ENCODE measurements around the gene KCNH6. TPM values are rescaled to one million over a fixed set of nuclear protein-coding genes. Genes with fewer than 3 reads are reported as not detected.

The KCNH6 gene
- total and polyA plus RNA-seq, 4 donors: 0.09 TPM; not detected in 3

DNA sequence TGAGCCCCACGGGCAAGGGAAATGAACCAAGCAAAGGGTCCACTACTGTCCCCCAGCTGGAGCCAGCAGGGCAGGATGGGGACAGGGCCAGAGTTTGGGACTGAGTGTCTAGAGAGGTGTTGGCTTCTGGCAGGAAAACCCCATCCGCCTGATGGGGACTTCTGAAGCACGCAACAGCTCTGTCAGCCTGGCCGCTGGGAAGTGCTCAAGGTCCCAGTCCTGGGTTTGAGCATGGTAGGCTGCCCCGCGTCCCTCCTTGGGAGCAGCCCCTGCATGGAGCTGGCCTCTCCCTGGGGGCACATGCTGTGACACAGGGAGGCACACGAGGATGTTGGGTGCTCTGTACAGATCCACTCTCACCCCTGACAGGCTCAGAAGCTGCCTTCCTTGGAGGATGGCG, 31.7 kb upstream of the KCNH6 start:
- WGBS: 85% methylated on average over 8 of the region's 8 CpGs
- Histone ChIP-seq H3K9ac (ENCODE audit: low read depth in 1 of 2, low read length in 2 of 2) (no peak overlapping the region), H3K27ac (ENCODE audit: low read depth in 1 of 2, low read length in 2 of 2) (no peak overlapping the region), H3K4me1 (ENCODE audit: control insufficient read depth in 4 of 4, insufficient read depth in 4 of 4, low read length in 3 of 4) (no peaks in the 10 kb centered on the region), H3K4me3 (ENCODE audit: low read depth in 1 of 3, low read length in 3 of 3) (no peak overlapping the region), H3K27me3 (ENCODE audit: control insufficient read depth in 4 of 4, insufficient read depth in 4 of 4, low read length in 3 of 4) (no peaks in the 10 kb centered on the region), H3K9me3 (ENCODE audit: control insufficient read depth in 4 of 4, low read length in 3 of 4) (no peaks in the 10 kb centered on the region), H3K36me3 (ENCODE audit: control insufficient read depth in 4 of 4, insufficient read depth in 3 of 4, low read depth in 1 of 4, low read length in 3 of 4) (no peaks in the 10 kb centered on the region)
- no peak for TF ChIP-seq RAD21 (IDR thresholded peaks at IDR 0.05)
- TF ChIP-seq, protein P1, sequence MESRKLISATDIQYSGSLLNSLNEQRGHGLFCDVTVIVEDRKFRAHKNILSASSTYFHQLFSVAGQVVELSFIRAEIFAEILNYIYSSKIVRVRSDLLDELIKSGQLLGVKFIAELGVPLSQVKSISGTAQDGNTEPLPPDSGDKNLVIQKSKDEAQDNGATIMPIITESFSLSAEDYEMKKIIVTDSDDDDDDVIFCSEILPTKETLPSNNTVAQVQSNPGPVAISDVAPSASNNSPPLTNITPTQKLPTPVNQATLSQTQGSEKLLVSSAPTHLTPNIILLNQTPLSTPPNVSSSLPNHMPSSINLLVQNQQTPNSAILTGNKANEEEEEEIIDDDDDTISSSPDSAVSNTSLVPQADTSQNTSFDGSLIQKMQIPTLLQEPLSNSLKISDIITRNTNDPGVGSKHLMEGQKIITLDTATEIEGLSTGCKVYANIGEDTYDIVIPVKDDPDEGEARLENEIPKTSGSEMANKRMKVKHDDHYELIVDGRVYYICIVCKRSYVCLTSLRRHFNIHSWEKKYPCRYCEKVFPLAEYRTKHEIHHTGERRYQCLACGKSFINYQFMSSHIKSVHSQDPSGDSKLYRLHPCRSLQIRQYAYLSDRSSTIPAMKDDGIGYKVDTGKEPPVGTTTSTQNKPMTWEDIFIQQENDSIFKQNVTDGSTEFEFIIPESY (IDR thresholded peaks at IDR 0.05): no peak
- TF ChIP-seq FOXA1 (IDR thresholded peaks at IDR 0.05): no peak
- no peak for TF ChIP-seq HNF4A (conservative IDR thresholded peaks at IDR 0.05)
- no peak for TF ChIP-seq FOXA2 (IDR thresholded peaks at IDR 0.05)
- TF ChIP-seq EGR1 (IDR thresholded peaks at IDR 0.05; ENCODE audit: low read depth in 2 of 2): no peak
- TF ChIP-seq, protein P2, sequence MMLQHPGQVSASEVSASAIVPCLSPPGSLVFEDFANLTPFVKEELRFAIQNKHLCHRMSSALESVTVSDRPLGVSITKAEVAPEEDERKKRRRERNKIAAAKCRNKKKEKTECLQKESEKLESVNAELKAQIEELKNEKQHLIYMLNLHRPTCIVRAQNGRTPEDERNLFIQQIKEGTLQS (IDR thresholded peaks at IDR 0.05): no peak
- TF ChIP-seq JUND (IDR thresholded peaks at IDR 0.05): no peak
- TF ChIP-seq YY1 (IDR thresholded peaks at IDR 0.05): no peak
- DNase-seq (ENCODE audit: low spot score): no peak

DNA sequence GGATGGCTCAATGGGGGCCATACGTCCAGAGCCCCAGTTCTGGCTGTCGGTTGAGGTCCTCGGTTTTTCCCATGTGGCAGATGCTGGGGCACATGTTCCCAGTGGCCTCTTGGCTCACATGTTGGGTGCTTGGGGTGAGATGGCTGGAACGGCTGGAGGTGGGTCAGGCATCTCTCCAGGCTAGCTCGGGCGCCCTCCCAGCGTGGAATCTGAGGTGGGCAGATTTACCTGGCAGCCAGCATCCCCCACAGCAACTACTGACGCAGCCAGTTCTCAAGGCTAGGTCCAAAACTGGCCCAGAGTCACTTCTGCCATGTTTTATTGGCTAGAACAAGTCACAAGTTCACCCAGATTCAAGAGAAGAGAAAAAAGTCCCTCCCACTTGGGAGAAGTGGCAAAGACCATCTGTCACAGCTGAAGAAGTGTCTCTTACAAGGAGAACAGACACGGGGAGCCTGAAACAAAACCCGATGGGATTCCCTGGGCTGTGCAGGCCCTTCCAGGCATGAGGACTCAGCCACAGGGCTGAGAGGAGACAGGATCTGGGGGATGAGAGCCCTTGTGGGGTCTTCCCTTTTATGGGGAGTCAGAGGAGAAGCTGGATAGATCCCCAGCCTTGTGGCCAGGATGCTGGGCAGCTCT, 31.1 kb upstream of the KCNH6 start:
- no peak overlapping the region for H3K9ac ChIP-seq (ENCODE audit: low read depth in 1 of 2, low read length in 2 of 2)
- no peak for TF ChIP-seq HNF4G (IDR thresholded peaks at IDR 0.05)
- no peak for TF ChIP-seq RXRA (IDR thresholded peaks at IDR 0.05)
- TF ChIP-seq EGR1 (IDR thresholded peaks at IDR 0.05; ENCODE audit: low read depth in 2 of 2): no peak
- TF ChIP-seq HNF4A (conservative IDR thresholded peaks at IDR 0.05): no peak
- TF ChIP-seq FOXA2 (IDR thresholded peaks at IDR 0.05): no peak
- no peak for TF ChIP-seq RAD21 (IDR thresholded peaks at IDR 0.05)
- TF ChIP-seq, protein P3, sequence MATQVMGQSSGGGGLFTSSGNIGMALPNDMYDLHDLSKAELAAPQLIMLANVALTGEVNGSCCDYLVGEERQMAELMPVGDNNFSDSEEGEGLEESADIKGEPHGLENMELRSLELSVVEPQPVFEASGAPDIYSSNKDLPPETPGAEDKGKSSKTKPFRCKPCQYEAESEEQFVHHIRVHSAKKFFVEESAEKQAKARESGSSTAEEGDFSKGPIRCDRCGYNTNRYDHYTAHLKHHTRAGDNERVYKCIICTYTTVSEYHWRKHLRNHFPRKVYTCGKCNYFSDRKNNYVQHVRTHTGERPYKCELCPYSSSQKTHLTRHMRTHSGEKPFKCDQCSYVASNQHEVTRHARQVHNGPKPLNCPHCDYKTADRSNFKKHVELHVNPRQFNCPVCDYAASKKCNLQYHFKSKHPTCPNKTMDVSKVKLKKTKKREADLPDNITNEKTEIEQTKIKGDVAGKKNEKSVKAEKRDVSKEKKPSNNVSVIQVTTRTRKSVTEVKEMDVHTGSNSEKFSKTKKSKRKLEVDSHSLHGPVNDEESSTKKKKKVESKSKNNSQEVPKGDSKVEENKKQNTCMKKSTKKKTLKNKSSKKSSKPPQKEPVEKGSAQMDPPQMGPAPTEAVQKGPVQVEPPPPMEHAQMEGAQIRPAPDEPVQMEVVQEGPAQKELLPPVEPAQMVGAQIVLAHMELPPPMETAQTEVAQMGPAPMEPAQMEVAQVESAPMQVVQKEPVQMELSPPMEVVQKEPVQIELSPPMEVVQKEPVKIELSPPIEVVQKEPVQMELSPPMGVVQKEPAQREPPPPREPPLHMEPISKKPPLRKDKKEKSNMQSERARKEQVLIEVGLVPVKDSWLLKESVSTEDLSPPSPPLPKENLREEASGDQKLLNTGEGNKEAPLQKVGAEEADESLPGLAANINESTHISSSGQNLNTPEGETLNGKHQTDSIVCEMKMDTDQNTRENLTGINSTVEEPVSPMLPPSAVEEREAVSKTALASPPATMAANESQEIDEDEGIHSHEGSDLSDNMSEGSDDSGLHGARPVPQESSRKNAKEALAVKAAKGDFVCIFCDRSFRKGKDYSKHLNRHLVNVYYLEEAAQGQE (IDR thresholded peaks at IDR 0.05): no peak
- TF ChIP-seq, protein P1 (IDR thresholded peaks at IDR 0.05): no peak
- TF ChIP-seq NR2F2 (IDR thresholded peaks at IDR 0.05): no peak
- TF ChIP-seq FOXA1 (IDR thresholded peaks at IDR 0.05): no peak
- TF ChIP-seq, protein P4, sequence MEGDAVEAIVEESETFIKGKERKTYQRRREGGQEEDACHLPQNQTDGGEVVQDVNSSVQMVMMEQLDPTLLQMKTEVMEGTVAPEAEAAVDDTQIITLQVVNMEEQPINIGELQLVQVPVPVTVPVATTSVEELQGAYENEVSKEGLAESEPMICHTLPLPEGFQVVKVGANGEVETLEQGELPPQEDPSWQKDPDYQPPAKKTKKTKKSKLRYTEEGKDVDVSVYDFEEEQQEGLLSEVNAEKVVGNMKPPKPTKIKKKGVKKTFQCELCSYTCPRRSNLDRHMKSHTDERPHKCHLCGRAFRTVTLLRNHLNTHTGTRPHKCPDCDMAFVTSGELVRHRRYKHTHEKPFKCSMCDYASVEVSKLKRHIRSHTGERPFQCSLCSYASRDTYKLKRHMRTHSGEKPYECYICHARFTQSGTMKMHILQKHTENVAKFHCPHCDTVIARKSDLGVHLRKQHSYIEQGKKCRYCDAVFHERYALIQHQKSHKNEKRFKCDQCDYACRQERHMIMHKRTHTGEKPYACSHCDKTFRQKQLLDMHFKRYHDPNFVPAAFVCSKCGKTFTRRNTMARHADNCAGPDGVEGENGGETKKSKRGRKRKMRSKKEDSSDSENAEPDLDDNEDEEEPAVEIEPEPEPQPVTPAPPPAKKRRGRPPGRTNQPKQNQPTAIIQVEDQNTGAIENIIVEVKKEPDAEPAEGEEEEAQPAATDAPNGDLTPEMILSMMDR (IDR thresholded peaks at IDR 0.05; ENCODE audit: low read depth, low read length, missing input control): no peak
- no peak for TF ChIP-seq TAF1 (conservative IDR thresholded peaks at IDR 0.05)
- TF ChIP-seq, protein P2 (IDR thresholded peaks at IDR 0.05): no peak
- TF ChIP-seq JUND (IDR thresholded peaks at IDR 0.05): no peak
- TF ChIP-seq SP1 (IDR thresholded peaks at IDR 0.05): no peak
- TF ChIP-seq GABPA (IDR thresholded peaks at IDR 0.05 in 1 of 2, conservative IDR thresholded peaks at IDR 0.05 in 1 of 2): no peak
- TF ChIP-seq, protein P5, sequence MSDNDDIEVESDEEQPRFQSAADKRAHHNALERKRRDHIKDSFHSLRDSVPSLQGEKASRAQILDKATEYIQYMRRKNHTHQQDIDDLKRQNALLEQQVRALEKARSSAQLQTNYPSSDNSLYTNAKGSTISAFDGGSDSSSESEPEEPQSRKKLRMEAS (IDR thresholded peaks at IDR 0.05): no peak
- no peak for TF ChIP-seq YY1 (IDR thresholded peaks at IDR 0.05)
- no peaks in the 10 kb centered on the region for H3K36me3 ChIP-seq (ENCODE audit: control insufficient read depth in 4 of 4, insufficient read depth in 3 of 4, low read depth in 1 of 4, low read length in 3 of 4)
- no peak overlapping the region for H3K27ac ChIP-seq (ENCODE audit: low read depth in 1 of 2, low read length in 2 of 2)
- H3K9me3 ChIP-seq (ENCODE audit: control insufficient read depth in 4 of 4, low read length in 3 of 4): no peaks in the 10 kb centered on the region
- no peak overlapping the region for H3K4me3 ChIP-seq (ENCODE audit: low read depth in 1 of 3, low read length in 3 of 3)
- no peak for DNase-seq (ENCODE audit: low spot score)
- WGBS: 88% methylated on average over 10 of the region's 10 CpGs
- H3K27me3 ChIP-seq (ENCODE audit: control insufficient read depth in 4 of 4, insufficient read depth in 4 of 4, low read length in 3 of 4): no peaks in the 10 kb centered on the region
- H3K4me1 ChIP-seq (ENCODE audit: control insufficient read depth in 4 of 4, insufficient read depth in 4 of 4, low read length in 3 of 4): no peaks in the 10 kb centered on the region
